HCT116 (cell line): ENCODE data around the gene SPATA17. TPM values are rescaled to one million over a fixed set of nuclear protein-coding genes. Genes with fewer than 3 reads are reported as not detected.

Experiments used
- ATAC-seq: fragments of 200-7000 bp; cut with Tn5 transposase; 2 replicates; pipeline ENCODE4 v1.9.1; 2020; ENCODE audit warnings: mild to moderate bottlenecking, moderate library complexity
- BruUV-seq: library from RNA; stranded (reverse); fragments of 400-500 nt; replicated peaks from 2 replicates; lab custom pipeline; 2021; lab: Mats Ljungman, UMichigan
- CTCF ChIA-PET: fragments of 300-600 bp; sonication (Branson Sonifier 250); formaldehyde crosslinking; loops from one replicate; lab custom pipeline; 2021; ENCODE audit warnings: antibody characterized with exemption; lab: Charles Lee
- POLR2A ChIA-PET: fragments of 300-600, 350-600 bp; sonication (Branson Sonifier 250); formaldehyde crosslinking; loops from one replicate; lab custom pipeline; 2021; ENCODE audit warnings: antibody characterized with exemption; lab: Charles Lee
- RAD21 ChIA-PET, 2 experiments: fragments of 300-600 bp; sonication (Branson Sonifier 250); formaldehyde crosslinking; loops; one replicate each; lab custom pipeline; 2023; ENCODE audit warnings: low total read pairs in 2 of 2; ENCODE audit not compliant: uncharacterized antibody in 2 of 2, unreplicated experiment in 2 of 2, low non-redundant PET in 1 of 2; lab: Charles Lee
- DNase-seq: peaks from one replicate; pipeline ENCODE4 v3.0.0-alpha.2; 2010; ENCODE audit warnings: low read depth, low spot score
- H2AFZ ChIP-seq: fragments of 200-600 bp; shearing (Covaris generic), sonication (generic); 2 replicates; pipeline ENCODE4 v1.6.1; 2017; ENCODE audit warnings: low read depth, mixed run types, mixed read lengths, antibody characterized with exemption, low read length; ENCODE audit not compliant: poor library complexity, severe bottlenecking
- H3K27ac ChIP-seq: 2 replicates; pipeline ENCODE4 v1.5.1; 2012; ENCODE audit warnings: low read depth, low read length
- H3K27me3 ChIP-seq: fragments of 200-600 bp; sonication (generic); 2 replicates; pipeline ENCODE4 v1.6.1; 2016; ENCODE audit warnings: mixed run types, low read length, mixed read lengths; ENCODE audit not compliant: insufficient read depth
- H3K36me3 ChIP-seq, 2 experiments: fragments of 200-500 bp in 1 of 2; fragments of 200-600 bp in 1 of 2; sonication (Bioruptor generic) in 1 of 2; sonication (generic) in 1 of 2; 2 replicates each; pipeline versions ENCODE4 v1.5.1 to v1.6.1; 2014 to 2016; ENCODE audit warnings: low read length in 2 of 2, inconsistent platforms in 1 of 2, mixed read lengths in 1 of 2, mixed run types in 1 of 2; ENCODE audit not compliant: insufficient read depth in 2 of 2, control insufficient read depth in 1 of 2
- H3K4me1 ChIP-seq, 2 experiments: fragments of 200-600 bp in 1 of 2; sonication (generic) in 1 of 2; 2 replicates each; pipeline versions ENCODE4 v1.5.1 to v1.6.1; 2012 to 2017; ENCODE audit warnings: low read length in 2 of 2, inconsistent platforms in 1 of 2, mild to moderate bottlenecking in 1 of 2, mixed read lengths in 1 of 2, mixed run types in 1 of 2, moderate library complexity in 1 of 2; ENCODE audit not compliant: insufficient read depth in 2 of 2, control insufficient read depth in 1 of 2
- H3K4me2 ChIP-seq: fragments of 200-600 bp; sonication (generic); 2 replicates; pipeline ENCODE4 v1.6.1; 2017; ENCODE audit warnings: mixed run types, low read length, mixed read lengths
- H3K4me3 ChIP-seq, 2 experiments: fragments of 200-600 bp in 1 of 2; sonication (generic) in 1 of 2; replicated peaks in 1 of 2; 2 replicates each; pipeline ENCODE4 v1.5.1; 2011 to 2016; ENCODE audit warnings: low read length in 2 of 2, control low read depth in 1 of 2, low read depth in 1 of 2, mild to moderate bottlenecking in 1 of 2, mixed read lengths in 1 of 2, mixed run types in 1 of 2
- H3K79me2 ChIP-seq: fragments of 200-600 bp; sonication (generic); 2 replicates; pipeline ENCODE4 v1.6.1; 2017; ENCODE audit warnings: mild to moderate bottlenecking, mixed run types, low read length, moderate library complexity, mixed read lengths; ENCODE audit not compliant: insufficient read depth
- H3K9ac ChIP-seq: fragments of 200-600 bp; sonication (generic); 2 replicates; pipeline ENCODE4 v1.6.1; 2016; ENCODE audit warnings: low read length, mixed read lengths
- H3K9me2 ChIP-seq: fragments of 200-600 bp; sonication (generic), shearing (Covaris generic); 2 replicates; pipeline ENCODE4 v1.6.1; 2017; ENCODE audit warnings: mixed run types, mild to moderate bottlenecking, moderate library complexity; ENCODE audit not compliant: insufficient read depth
- H3K9me3 ChIP-seq, 2 experiments: fragments of 200-500 bp in 1 of 2; fragments of 200-600 bp in 1 of 2; sonication (Bioruptor generic) in 1 of 2; sonication (generic) in 1 of 2; 2 replicates each; pipeline ENCODE4 v1.6.1; 2014 to 2017; ENCODE audit warnings: low read length in 2 of 2, mixed read lengths in 2 of 2, inconsistent platforms in 1 of 2, low read depth in 1 of 2, mild to moderate bottlenecking in 1 of 2, mixed run types in 1 of 2, moderate library complexity in 1 of 2; ENCODE audit not compliant: control insufficient read depth in 1 of 2, insufficient read depth in 1 of 2
- H4K20me1 ChIP-seq: fragments of 200-600 bp; sonication (generic), shearing (Covaris generic); 2 replicates; pipeline ENCODE4 v1.6.1; 2017; ENCODE audit warnings: mixed run types, mild to moderate bottlenecking, moderate library complexity; ENCODE audit not compliant: insufficient read depth
- CTCF ChIP-seq, 3 experiments: fragments of 200-600 bp in 1 of 3; sonication (generic) in 1 of 3; IDR thresholded peaks in 2 of 3; conservative IDR thresholded peaks in 1 of 3; 2 replicates each; pipeline ENCODE4 v1.5.1; 2012 to 2017; ENCODE audit warnings: low read depth in 2 of 3, low read length in 2 of 3, antibody characterized with exemption in 1 of 3, borderline replicate concordance in 1 of 3, control low read depth in 1 of 3, mild to moderate bottlenecking in 1 of 3, mixed read lengths in 1 of 3, mixed run types in 1 of 3, moderate library complexity in 1 of 3; ENCODE audit not compliant: insufficient read depth in 1 of 3
- RAD21 ChIP-seq: IDR thresholded peaks from 2 replicates; pipeline ENCODE4 v1.6.1; 2012; ENCODE audit warnings: low read depth, mild to moderate bottlenecking
- SRF ChIP-seq: IDR thresholded peaks from 2 replicates; pipeline ENCODE4 v1.6.1; 2012; ENCODE audit warnings: low read depth
- ZBTB33 ChIP-seq: IDR thresholded peaks from 2 replicates; pipeline ENCODE4 v1.6.1; 2011; ENCODE audit warnings: mild to moderate bottlenecking, low read length, moderate library complexity; ENCODE audit not compliant: insufficient replicate concordance; ENCODE audit errors: extremely low read depth
- intact Hi-C: fragments of 100-400 bp; cut with micrococcal nuclease; formaldehyde crosslinking; loops from 2 replicates; pipeline ENCODE4 v1.10.0; 2022
- total RNA-seq: library from RNA; stranded (reverse); gene quantifications from one replicate; pipeline ENCODE4 v1.2.1, GENCODE V29; 2021; ENCODE audit not compliant: unreplicated experiment

The SPATA17 gene
- total RNA-seq, 1 experiment from 2014 or later: 2.5 TPM

- H3K27me3 ChIP-seq: peaks cover 10% of the 10 kb centered on the region; the same call in 1 of the 2 replicates
- RAD21 ChIA-PET: no interaction called here
- H3K36me3 ChIP-seq: no peaks in the 10 kb centered on the region
- no peak overlapping the region for H3K9ac ChIP-seq
- DNase-seq: no peak
- no peak for TF ChIP-seq SRF
- TF ChIP-seq RAD21: peak; percentile 46
- no peak for TF ChIP-seq ZBTB33
- peak; percentile 20 to 45 (median 43); a peak in 4 of 6 replicates for TF ChIP-seq CTCF (IDR thresholded peaks at IDR 0.05 in 2 of 3, conservative IDR thresholded peaks at IDR 0.05 in 1 of 3; ENCODE audit: borderline replicate concordance in 1 of 3, insufficient read depth in 1 of 3, low read depth in 2 of 3, low read length in 2 of 3)
- no peaks in the 10 kb centered on the region for H3K79me2 ChIP-seq
- H3K9me3 ChIP-seq: no peaks in the 10 kb centered on the region
- H4K20me1 ChIP-seq: no peaks in the 10 kb centered on the region
- CTCF ChIA-PET: interaction anchor here (1.5 kb wide), 1 partner anchor 282 kb away, joined by 4 read pairs; no protein-coding TSS in a partner anchor
- H3K4me2 ChIP-seq: no peak overlapping the region
- H2AFZ ChIP-seq: no peak overlapping the region
- H3K9me2 ChIP-seq: no peaks in the 10 kb centered on the region
- H3K4me1 ChIP-seq: no peaks in the 10 kb centered on the region
- intact Hi-C loops: loop anchor here (1.0 kb wide), 1 partner anchor 282 kb away; no protein-coding TSS in a partner anchor
- BruUV-seq: no TSS peak
- no peak overlapping the region for H3K4me3 ChIP-seq
- peak; percentile 40; the same call in 1 of the 2 replicates for ATAC-seq
- POLR2A ChIA-PET: no interaction called here
- H3K27ac ChIP-seq: no peak overlapping the region
Observed at GRCh38 chr1:217889401-217889800, 258.3 kb downstream of the SPATA17 start.
